ENCODE data around the gene ELF5.

- TF ChIP-seq CTCF (conservative IDR thresholded peaks at IDR 0.05) (no peak), EZH2 (IDR thresholded peaks at IDR 0.05; ENCODE audit: low read depth) (no peak)
Observed at GRCh38 chr11:34540870-34541269, 27.3 kb upstream of the ELF5 start.

Measured in PC-9 (cell line).